Spleen (tissue), 11 donors: ENCODE data around the gene FRMD4A. TPM values are rescaled to one million over a fixed set of nuclear protein-coding genes. Genes with fewer than 3 reads are reported as not detected.

ENCODE experiments used
- DNase-seq: peaks from one replicate; pipeline ENCODE4 v3.0.0-alpha.2; 2020
- H3K27ac ChIP-seq, 8 donors: fragments of 200-600 bp; sonication (generic) in 7 of 8; 1 replicate in 4 of 8; 2 replicates in 4 of 8; pipeline versions ENCODE4 v1.5.0 to v1.8.0; 2016 to 2021; ENCODE audit warnings: inconsistent platforms in 4 of 8, mild to moderate bottlenecking in 4 of 8, moderate library complexity in 1 of 8
- H3K27me3 ChIP-seq, 7 donors: fragments of 200-600 bp; sonication (generic) in 6 of 7; replicated peaks in 1 of 7; 1 replicate in 4 of 7; 2 replicates in 3 of 7; pipeline versions ENCODE4 v1.5.0 to v1.8.0; 2016 to 2021; ENCODE audit warnings: inconsistent platforms in 3 of 7, mild to moderate bottlenecking in 1 of 7
- H3K36me3 ChIP-seq, 6 donors: fragments of 200-600 bp; sonication (generic) in 5 of 6; 1 replicate in 4 of 6; 2 replicates in 2 of 6; pipeline versions ENCODE4 v1.5.0 to v1.8.0; 2016 to 2021; ENCODE audit warnings: inconsistent platforms in 2 of 6
- H3K4me1 ChIP-seq, 6 donors: fragments of 200-600 bp; sonication (generic) in 5 of 6; 1 replicate in 3 of 6; 2 replicates in 3 of 6; pipeline versions ENCODE4 v1.5.0 to v1.8.0; 2016 to 2021; ENCODE audit warnings: inconsistent platforms in 3 of 6
- H3K4me3 ChIP-seq, 8 donors: fragments of 200-600 bp; sonication (generic) in 7 of 8; 1 replicate in 4 of 8; 2 replicates in 4 of 8; pipeline versions ENCODE4 v1.5.0 to v1.8.0; 2016 to 2021; ENCODE audit warnings: inconsistent platforms in 4 of 8, mild to moderate bottlenecking in 4 of 8, moderate library complexity in 2 of 8
- H3K9me3 ChIP-seq, 8 donors: fragments of 200-600 bp; sonication (generic) in 7 of 8; 1 replicate in 4 of 8; 2 replicates in 4 of 8; pipeline versions ENCODE4 v1.5.0 to v1.8.0; 2016 to 2021; ENCODE audit warnings: inconsistent platforms in 4 of 8
- CTCF ChIP-seq, 11 experiments: fragments of 200-600 bp in 7 of 11; fragments of 450-650 bp in 4 of 11; sonication (generic) in 4 of 11; IDR thresholded peaks in 8 of 11; conservative IDR thresholded peaks in 3 of 11; 1 replicate in 7 of 11; 2 replicates in 4 of 11; pipeline versions ENCODE4 v1.4.0 to v1.8.0; 2016 to 2021; ENCODE audit warnings: antibody characterized with exemption in 11 of 11, inconsistent platforms in 4 of 11, mild to moderate bottlenecking in 1 of 11
- POLR2A ChIP-seq, 3 donors: fragments of 450-650 bp; IDR thresholded peaks; one replicate each; pipeline ENCODE4 v1.5.1; 2017; ENCODE audit warnings: antibody characterized with exemption in 3 of 3, mild to moderate bottlenecking in 1 of 3
- POLR2AphosphoS5 ChIP-seq, 3 donors: sonication (generic); formaldehyde crosslinking; IDR thresholded peaks; one replicate each; pipeline ENCODE4 v1.5.1; 2017; ENCODE audit warnings: antibody characterized with exemption in 3 of 3
- WGBS, 5 donors: extraction: QIAGEN DNeasy Blood & Tissue Kit in 3 of 5; methylation state at CpG; one replicate each; pipeline versions ENCODE4 v1.1.5 to v1.1.7; 2013 to 2018; 5-methylcytosine and 5-hydroxymethylcytosine counted together
- intact Hi-C: fragments of 100-400 bp; cut with DNase I; formaldehyde crosslinking; loops from one replicate; pipeline ENCODE4 v1.15.0; 2023; ENCODE audit warnings: low total_unique reads
- polyA plus RNA-seq, 3 donors: library from polyadenylated mRNA; stranded (reverse); fragments of 200-250 nt; gene quantifications; one replicate each; pipeline ENCODE4 v1.2.1, GENCODE V29; 2013
- total RNA-seq, 7 donors: library from RNA; depleted of rRNA in 3 of 7; stranded (reverse); fragments of >200 nt in 3 of 7; fragmentation: NEBNext Ultra II Directional in 4 of 7; extraction: Animal tissue kit (Norgen Biotek cat#: 25700) in 4 of 7; gene quantifications; one replicate each; pipeline versions ENCODE4 v1.1.0 to v1.2.1, GENCODE V29; 2016 to 2021
- donor health status: healthy with polysubstance abuse.
- donor health status: DM: no; HTN: no; CAD: no; lungs with moderate emphysema.
- donor health status: DM: no; HTN: no; CAD: no.
- donor health status: Bipolar disorder and iron deficiency.
- donor health status: healthy.
- donor health status: DM: no; HTN: no; CAD: no.
- donor health status: DM: yes; HTN: yes; CAD: no.

The FRMD4A gene
- total and polyA plus RNA-seq, 10 donors = 9.2 to 141 (median 80.5) TPM

- no peak overlapping the region for H3K4me3 ChIP-seq
- intact Hi-C loops = no loop called here
- 56 to 80% (median 65%) methylated on average over 16 to 17 of the region's 17 CpGs for WGBS, 5 donors
Measured at GRCh38 chr10:13684252-13684791, 646.4 kb downstream of the FRMD4A start.

DNA sequence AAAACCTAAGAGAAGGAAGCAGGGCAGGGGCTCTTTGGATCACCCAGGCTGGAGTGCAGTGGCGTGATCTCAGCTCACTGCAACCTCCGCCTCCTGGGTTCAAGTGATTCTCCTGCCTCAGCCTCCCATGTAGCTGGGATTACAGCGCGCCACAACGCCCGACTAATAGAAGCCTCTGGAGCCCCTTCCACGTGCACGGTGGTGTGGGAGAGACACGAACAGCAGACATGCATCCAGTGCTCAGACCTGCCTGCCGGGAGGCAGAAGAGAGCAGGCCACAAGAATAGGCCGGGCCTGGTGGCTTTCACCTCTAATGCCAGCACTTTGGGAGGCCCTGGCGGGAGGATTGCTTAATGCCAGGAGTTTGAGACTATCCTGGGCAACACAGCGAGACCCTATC is 647.7 kb downstream of the FRMD4A start:
- H3K4me3 ChIP-seq = no peak overlapping the region
- TF ChIP-seq CTCF (IDR thresholded peaks at IDR 0.05 in 8 of 11, conservative IDR thresholded peaks at IDR 0.05 in 3 of 11) (no peak), POLR2A (IDR thresholded peaks at IDR 0.05) (no peak), POLR2AphosphoS5 (IDR thresholded peaks at IDR 0.05) (peak in 1 of 3 donors; percentile 39)
- H3K4me1 ChIP-seq = peaks cover 13 to 47% (median 34%) of the 10 kb centered on the region in 6 donors
- intact Hi-C loops = no loop called here
- H3K36me3 ChIP-seq = peaks cover 0 to 16% (median 0%) of the 10 kb centered on the region in 6 donors
- no peaks in the 10 kb centered on the region for H3K9me3 ChIP-seq
- no peaks in the 10 kb centered on the region for H3K27me3 ChIP-seq
- H3K27ac ChIP-seq = peak overlapping the region in 5 of 8 donors; percentile 65 to 86 (median 79)
- WGBS, 5 donors = 91 to 97% (median 94%) methylated on average over 12 to 13 of the region's 13 CpGs
- peak; percentile 55 for DNase-seq

More at GRCh38 chr10:13684252-13684791, 646.4 kb downstream of the FRMD4A start:
- Histone ChIP-seq H3K27me3 (no peaks in the 10 kb centered on the region), H3K36me3 (peaks cover 0 to 11% (median 0%) of the 10 kb centered on the region in 6 donors), H3K4me1 (peaks cover 13 to 47% (median 34%) of the 10 kb centered on the region in 6 donors), H3K9me3 (no peaks in the 10 kb centered on the region), H3K27ac (peak overlapping the region in 7 of 8 donors; percentile 65 to 86 (median 79))
- DNase-seq = peak; percentile 84
- TF ChIP-seq CTCF (IDR thresholded peaks at IDR 0.05 in 8 of 11, conservative IDR thresholded peaks at IDR 0.05 in 3 of 11) (no peak), POLR2A (IDR thresholded peaks at IDR 0.05) (no peak), POLR2AphosphoS5 (IDR thresholded peaks at IDR 0.05) (peak; percentile 57 to 82 (median 76))

GRCh38 chr10:13681960-13682359 is 648.8 kb downstream of the FRMD4A start:
- DNase-seq = peak; percentile 24
- WGBS, 5 donors = 76 to 95% (median 81%) methylated on average over 7 of the region's 7 CpGs
- H3K9me3 ChIP-seq = no peaks in the 10 kb centered on the region
- H3K27ac ChIP-seq = no peak overlapping the region
- H3K27me3 ChIP-seq = no peaks in the 10 kb centered on the region
- H3K4me1 ChIP-seq = peaks cover 13 to 43% (median 29%) of the 10 kb centered on the region in 6 donors
- peaks cover 0 to 13% (median 0%) of the 10 kb centered on the region in 6 donors for H3K36me3 ChIP-seq
- no peak overlapping the region for H3K4me3 ChIP-seq
- intact Hi-C loops = no loop called here
- TF ChIP-seq POLR2AphosphoS5 (IDR thresholded peaks at IDR 0.05) (no peak), POLR2A (IDR thresholded peaks at IDR 0.05) (no peak), CTCF (IDR thresholded peaks at IDR 0.05 in 8 of 11, conservative IDR thresholded peaks at IDR 0.05 in 3 of 11) (no peak)

DNA sequence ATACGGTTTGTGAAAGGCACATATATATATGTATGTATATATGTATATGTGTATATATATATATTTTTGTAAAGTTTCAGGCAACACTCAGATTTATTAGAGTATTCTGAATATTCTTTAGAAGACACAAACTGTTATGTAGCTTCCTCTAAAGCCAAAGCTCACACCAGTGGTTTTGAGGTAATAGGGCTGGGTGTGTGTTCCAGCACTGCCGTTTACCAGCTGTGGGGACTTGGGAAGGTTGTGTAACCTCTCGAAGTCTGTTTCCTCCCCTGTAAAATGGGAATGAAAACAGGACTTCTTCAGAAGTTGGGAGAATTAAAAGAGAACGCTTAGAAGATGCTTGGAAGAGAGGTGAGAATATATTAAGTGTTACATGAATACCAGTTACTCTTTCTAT is 649.2 kb downstream of the FRMD4A start:
- peak; percentile 6 for DNase-seq
- Histone ChIP-seq H3K4me1 (peaks cover 13 to 39% (median 26%) of the 10 kb centered on the region in 6 donors), H3K36me3 (peaks cover 0 to 18% (median 0%) of the 10 kb centered on the region in 6 donors), H3K4me3 (no peak overlapping the region), H3K27me3 (no peaks in the 10 kb centered on the region), H3K9me3 (no peaks in the 10 kb centered on the region), H3K27ac (no peak overlapping the region)
- TF ChIP-seq POLR2A (IDR thresholded peaks at IDR 0.05) = no peak
- TF ChIP-seq CTCF (IDR thresholded peaks at IDR 0.05 in 8 of 11, conservative IDR thresholded peaks at IDR 0.05 in 3 of 11) = no peak
- no peak for TF ChIP-seq POLR2AphosphoS5 (IDR thresholded peaks at IDR 0.05)
- 65 to 87% (median 68%) methylated on average over 4 of the region's 4 CpGs for WGBS, 5 donors
- intact Hi-C loops = no loop called here
